Measurements from ENCODE around the gene DAB2IP. TPM values are rescaled to one million over a fixed set of nuclear protein-coding genes. Genes with fewer than 3 reads are reported as not detected.

DAB2IP gene
- total RNA-seq, 1 donor from 2014 or later: 13.7 TPM

DNA sequence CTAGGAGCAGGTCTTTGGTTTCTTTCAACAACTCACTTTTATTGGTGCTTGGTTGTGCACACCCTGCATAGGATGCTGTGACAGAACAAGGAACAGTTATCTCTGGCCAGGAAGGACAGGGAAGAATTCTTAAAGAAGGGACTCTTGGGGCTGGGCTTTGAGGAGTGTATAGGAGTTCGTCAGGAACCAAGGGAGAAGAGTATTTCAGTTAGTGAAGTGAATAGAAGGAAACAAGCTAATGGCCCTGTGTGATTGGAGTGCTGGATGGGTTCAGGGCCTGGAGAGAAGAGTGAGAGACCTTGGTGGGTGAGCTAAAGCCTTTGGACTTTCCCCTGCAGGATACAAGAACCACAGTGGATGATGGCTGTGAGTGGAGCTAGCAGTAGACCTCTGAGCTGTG lies 32.2 kb downstream of the DAB2IP start:
- DNase-seq (ENCODE audit: low read depth, low spot score): no peak

GRCh38 chr9:121684381-121685145 lies 33.1 kb downstream of the DAB2IP start:
- no peak for DNase-seq (ENCODE audit: low read depth, low spot score)

- no peak for DNase-seq (ENCODE audit: low read depth, low spot score)
These were observed 33.8 kb downstream of the DAB2IP start for GRCh38 chr9:121685146-121685794.

GRCh38 chr9:121685795-121686377 lies 34.5 kb downstream of the DAB2IP start:
- DNase-seq (ENCODE audit: low read depth, low spot score): no peak

DNA sequence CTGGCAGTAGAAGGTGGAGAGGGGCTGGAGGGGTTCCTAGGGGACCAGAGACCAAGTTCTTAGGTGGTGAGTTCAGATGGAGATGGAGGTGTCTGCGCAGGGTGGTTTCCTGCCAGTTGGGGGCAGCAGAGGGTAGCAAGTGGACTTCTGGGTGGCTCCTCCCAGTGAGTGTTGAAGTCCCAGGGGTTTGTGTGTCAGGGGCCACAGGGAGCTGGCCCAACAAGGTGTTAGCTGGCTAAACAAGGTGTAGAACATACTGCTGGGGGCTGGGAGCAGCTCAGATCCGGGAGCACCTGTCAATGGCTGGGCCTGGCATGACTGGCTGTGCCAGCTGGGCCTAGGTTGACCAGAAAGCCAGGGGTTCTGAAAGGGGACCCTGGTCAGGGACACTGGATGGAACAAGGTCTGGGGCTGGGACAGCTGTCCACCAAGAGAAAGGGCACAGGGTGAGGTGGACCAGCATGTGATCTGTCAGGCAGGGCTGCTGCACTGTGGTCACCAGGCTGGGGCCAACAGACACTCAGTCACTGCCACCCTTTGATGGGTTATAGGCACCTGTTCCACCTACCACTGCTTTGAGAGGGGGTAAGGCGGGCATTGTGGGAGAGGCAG lies 35.6 kb downstream of the DAB2IP start:
- peak; percentile 44 for DNase-seq (ENCODE audit: low read depth, low spot score)

GRCh38 chr9:121688146-121688680 lies 36.8 kb downstream of the DAB2IP start:
- DNase-seq (ENCODE audit: low read depth, low spot score): no peak

GRCh38 chr9:121688681-121689080 lies 37.2 kb downstream of the DAB2IP start:
- no peak for DNase-seq (ENCODE audit: low read depth, low spot score)

DNA sequence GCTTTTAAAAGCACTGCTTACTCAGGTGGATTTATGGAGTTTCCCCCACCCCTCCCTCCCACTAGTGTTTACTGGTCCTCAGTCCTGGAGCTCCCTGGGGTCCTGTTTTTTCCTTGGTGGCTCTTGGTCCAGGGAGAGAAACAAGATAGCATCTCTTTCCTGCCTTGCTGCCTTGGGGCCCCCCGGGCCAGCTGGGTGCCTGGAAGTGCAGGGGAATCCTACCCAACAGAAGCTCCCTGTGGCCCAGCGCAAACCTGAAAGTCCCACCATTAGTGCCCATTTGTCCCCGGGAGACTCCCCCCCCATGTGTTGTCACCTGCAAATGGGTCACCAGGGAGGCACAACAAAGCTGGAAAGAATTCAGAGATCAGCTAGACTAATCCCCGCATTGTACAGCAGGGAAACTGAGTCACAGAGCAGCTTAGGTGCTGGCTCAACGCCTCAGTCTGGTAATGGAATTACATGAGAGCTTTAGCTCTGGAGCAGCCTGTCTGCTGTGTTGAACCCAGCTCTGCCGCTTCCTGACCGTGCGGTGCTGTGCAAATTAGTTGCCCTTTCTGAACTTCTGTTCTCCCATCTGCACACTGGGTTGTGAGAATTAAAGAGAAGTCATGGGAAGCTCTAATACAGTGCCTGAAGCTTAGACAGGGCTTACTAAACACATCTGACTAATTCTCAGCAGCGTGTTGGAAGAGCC lies 38.2 kb downstream of the DAB2IP start:
- DNase-seq (ENCODE audit: low read depth, low spot score): no peak

- no peak for DNase-seq (ENCODE audit: low read depth, low spot score)
These were observed 38.9 kb downstream of the DAB2IP start for GRCh38 chr9:121690316-121690715.

DNA sequence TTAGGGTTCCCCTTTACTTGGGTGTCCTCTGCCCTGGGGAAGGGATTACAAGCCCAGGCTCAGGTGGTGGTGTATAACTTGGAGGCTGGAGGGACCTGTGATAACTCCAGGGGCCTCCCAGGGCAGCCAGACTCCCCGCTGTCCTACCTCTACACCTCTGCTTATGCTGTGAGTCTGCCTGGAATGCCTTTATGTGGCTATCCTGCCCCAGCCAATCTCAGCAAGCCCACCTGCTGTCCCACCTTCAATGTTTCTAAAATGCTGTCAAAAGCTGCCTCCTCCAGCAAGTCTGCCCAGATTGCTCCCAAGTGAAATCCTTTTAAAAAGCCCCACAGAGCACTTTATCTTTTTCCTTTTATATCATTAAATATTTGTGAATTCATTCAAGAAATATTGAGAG lies 39.3 kb downstream of the DAB2IP start:
- DNase-seq (ENCODE audit: low read depth, low spot score): no peak

DNA sequence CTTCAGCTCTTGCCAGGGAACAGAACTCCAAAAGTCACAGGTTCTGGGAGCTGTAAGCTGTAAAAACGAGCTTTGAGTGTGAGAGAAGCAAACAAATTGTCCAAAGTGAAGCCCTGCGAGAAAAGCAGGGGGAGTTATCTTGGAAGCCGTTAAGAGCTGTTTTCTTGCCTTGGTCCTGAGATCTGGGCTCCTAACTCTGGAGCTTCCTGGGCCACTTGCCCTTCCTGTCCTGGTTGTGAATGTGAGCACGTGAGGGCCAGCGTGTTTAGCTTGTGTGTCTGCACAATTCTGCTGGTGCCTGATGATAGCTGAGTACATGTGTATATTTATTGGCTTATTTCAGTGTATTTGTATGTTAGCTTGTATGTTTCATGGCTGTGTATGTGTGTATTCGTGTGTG lies 40.5 kb downstream of the DAB2IP start:
- DNase-seq (ENCODE audit: low read depth, low spot score): no peak

DNA sequence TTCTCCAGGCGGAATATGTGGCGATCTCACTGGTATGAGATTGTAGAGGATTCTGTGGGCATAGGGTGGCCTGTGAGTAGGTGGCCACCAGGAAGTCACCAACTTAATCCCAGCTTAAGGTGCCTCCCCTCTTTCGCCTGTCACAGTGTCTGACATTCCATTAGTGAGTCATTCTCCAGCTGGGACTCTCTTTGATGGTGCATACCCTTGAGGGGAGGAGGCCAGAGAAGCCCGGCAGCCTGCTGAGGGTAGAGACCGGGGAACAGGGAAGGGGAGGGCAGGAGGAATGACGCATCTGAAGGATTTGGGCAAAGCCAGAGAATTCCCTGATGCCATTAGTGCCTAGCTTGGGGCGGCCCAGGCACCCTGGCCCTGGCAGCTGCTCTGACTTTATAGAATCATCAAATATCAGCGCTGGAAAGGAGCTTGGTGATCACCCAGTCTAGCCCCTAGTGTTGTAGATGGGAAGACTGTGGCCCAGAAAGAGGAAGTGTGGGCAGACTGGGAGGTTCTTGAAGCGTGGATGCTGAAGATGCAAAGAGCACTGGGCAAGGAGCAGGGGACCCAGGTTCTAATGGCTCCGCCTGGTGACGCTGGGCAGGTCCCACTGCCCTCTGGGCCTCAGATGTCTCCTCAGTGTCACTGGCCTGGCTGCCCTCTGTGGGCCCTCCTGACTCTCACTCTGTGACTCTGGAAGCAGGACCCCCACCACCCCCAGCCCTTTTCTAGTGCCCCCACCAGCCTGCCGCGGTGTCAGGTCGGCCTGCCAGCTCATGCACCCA lies 41.4 kb downstream of the DAB2IP start:
- no peak for DNase-seq (ENCODE audit: low read depth, low spot score)

GRCh38 chr9:121693388-121693670 lies 41.9 kb downstream of the DAB2IP start:
- no peak for DNase-seq (ENCODE audit: low read depth, low spot score)

- DNase-seq (ENCODE audit: low read depth, low spot score): no peak
These were observed 42.6 kb downstream of the DAB2IP start for GRCh38 chr9:121694001-121694400.

GRCh38 chr9:121694600-121694999 lies 43.2 kb downstream of the DAB2IP start:
- DNase-seq (ENCODE audit: low read depth, low spot score): no peak

GRCh38 chr9:121696930-121697329 lies 45.5 kb downstream of the DAB2IP start:
- no peak for DNase-seq (ENCODE audit: low read depth, low spot score)

GRCh38 chr9:121698627-121699570 lies 47.5 kb downstream of the DAB2IP start:
- DNase-seq (ENCODE audit: low read depth, low spot score): no peak

GRCh38 chr9:121699571-121700164 lies 48.2 kb downstream of the DAB2IP start:
- no peak for DNase-seq (ENCODE audit: low read depth, low spot score)

DNA sequence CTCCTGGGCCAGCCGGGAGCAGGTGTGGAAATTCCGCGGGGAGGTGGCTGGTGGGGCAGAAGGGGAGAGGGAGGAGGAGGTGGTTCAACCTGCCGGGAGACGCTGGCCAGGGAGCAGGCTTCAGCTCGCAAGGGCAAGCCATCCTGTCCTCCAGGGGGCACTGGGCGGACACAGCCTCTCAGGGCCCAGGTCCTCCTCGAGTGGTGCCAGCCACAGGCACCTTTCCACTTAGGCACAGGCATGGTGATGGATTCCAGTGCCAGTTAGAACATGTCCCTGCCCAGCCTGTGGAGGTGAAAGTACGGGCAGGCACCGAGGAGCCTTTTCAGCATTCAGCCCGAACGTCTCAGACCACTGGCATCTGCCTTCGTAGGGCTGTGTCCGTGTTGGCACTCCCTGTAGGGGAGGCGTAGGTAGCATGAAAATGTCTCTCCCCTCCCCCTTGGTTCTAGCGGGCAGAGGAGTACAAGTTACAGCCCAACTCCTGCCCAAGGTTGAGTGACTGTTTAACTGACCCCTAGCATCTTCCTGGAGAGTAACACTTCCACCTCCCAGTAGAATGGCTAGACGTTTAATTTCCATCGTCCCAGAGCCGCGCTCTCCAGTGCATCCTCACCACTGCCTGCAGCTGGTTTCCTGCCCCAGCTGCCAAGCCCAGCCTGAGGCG lies 48.9 kb downstream of the DAB2IP start:
- DNase-seq (ENCODE audit: low read depth, low spot score): peak; percentile 26
